ENCODE data around the gene REC114.
A peak's percentile ranks its signal among the peaks of the same experiment; 100 is the strongest.
"Not testable (repeated sequence)": the region's sequence is repeated elsewhere in the genome, so short reads cannot be mapped to it uniquely, and the experiment has no call there.

REC114 gene

GRCh38 chr15:73575636-73576247 lies 132.8 kb downstream of the REC114 start:
- DNase-seq (ENCODE audit: low read depth, low spot score) = no peak

- DNase-seq (ENCODE audit: low read depth, low spot score) = not testable (repeated sequence)
These were observed 134.6 kb downstream of the REC114 start for GRCh38 chr15:73577593-73577992.

- no peak for DNase-seq (ENCODE audit: low read depth, low spot score)
These were observed 135.1 kb downstream of the REC114 start for GRCh38 chr15:73578026-73578425.

GRCh38 chr15:73582851-73583379 lies 140.0 kb downstream of the REC114 start:
- DNase-seq (ENCODE audit: low read depth, low spot score) = no peak

- DNase-seq (ENCODE audit: low read depth, low spot score) = no peak
These were observed 140.6 kb downstream of the REC114 start for GRCh38 chr15:73583544-73583943.

GRCh38 chr15:73584699-73585420 lies 141.9 kb downstream of the REC114 start:
- no peak for DNase-seq (ENCODE audit: low read depth, low spot score)

DNA sequence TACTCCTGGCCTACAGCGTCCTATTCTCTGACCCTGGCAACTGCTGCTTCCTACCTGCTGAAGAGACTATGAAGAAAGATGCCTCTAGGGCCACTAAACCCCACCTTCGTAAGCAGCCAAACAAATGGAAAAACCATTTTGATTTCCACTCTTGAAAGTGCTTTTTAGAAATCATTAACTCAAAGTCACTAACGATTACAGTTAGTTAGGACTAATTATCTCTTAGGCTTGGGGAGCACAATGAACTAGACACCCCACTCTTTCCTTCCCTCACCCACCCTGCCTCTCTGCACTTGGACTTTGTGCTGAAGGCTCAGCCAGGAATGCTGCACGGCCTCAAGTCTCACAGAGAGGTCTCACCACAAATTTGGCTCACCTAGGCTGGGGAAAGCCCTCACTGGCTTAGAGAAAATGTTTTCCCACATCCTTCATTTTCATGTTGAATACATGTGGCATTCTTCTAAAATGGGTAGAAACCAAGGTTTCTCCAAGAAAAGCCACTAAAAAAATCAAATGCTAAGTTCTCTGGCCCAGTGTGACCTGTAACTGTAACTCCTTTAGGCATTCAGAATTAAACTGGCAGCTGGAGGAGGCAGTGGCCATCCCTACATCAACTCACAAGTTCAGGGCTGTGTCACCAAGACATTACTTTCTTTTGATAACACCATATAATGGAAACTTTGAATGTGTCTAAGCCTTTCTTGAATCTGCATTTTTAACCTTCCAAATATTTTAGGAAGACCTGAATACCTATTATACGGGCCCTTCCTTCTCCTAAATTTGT lies 143.1 kb downstream of the REC114 start:
- no peak for DNase-seq (ENCODE audit: low read depth, low spot score)

DNA sequence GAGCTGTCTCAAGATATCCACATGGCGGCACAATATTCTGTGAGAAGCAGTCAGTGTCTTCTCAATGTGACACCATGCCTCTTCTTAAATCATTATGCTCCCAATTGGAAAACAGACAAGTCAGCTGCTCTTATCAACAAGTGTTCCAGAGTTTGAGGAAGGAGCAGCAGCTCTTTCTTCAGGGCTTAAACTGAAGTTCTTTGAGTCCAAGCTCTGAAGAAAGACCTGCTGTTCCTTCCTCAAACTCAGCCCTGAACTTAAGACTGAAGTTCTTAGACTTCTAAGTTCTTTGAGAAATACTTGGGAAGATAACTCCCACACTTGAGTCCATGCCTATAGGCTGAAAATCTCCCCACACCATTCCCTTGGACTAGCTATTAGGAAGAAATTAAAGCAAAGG lies 146.8 kb downstream of the REC114 start:
- DNase-seq (ENCODE audit: low read depth, low spot score) = no peak

DNA sequence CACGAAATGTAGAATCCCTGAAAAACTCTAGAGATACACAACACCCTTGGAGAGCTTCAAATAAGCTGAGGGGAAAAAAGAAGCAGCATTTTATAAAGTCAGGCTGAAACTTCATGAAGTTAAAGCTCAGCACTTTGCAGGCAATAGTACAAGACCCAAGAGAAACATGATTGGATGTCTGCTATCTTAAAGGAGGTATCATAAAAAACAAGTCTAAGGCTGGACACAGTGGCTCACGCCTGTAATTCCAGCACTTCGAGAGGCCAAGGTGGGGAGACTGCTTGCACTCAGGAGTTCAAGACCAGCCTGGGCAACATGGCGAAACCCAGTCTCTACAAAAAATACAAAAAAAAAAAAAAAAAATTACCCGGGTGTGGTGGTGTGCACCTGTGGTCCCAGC lies 147.3 kb downstream of the REC114 start:
- DNase-seq (ENCODE audit: low read depth, low spot score) = no peak

DNA sequence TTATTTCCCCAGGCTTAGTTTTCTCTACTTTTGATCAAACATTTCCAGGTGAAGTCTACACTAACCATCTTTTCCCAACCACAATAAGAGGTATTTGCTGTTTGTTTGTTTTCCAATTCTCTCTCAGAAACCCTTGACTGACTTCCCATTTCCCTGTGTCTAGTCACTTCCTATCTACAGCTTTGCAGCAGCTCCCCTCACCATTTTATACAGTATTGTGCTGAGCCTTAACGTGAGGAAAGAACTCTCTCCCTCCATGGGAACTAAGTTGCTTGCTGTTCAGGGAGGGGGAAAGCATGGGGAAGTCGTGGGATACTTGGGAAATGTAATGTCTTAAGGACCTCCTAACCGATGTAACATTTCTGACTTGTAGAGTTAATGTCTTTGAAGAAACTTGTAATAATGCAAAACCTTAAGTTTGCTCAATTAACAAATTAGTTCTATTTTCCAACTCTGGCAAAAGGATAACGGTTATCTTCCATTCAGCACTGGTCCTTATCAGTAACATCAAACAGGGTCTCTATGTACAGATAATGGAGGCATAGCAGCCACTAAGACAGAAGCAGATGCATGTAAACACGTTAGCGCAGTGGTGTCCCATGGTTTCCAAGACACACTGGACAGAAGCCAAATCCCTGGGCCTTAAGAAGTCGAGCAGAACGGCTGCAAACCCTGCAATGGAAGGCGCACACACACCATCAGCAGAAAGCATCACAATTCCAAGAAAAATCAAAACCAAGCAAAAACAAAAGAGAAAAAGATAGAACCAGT lies 150.5 kb downstream of the REC114 start:
- no peak for DNase-seq (ENCODE audit: low read depth, low spot score)

DNA sequence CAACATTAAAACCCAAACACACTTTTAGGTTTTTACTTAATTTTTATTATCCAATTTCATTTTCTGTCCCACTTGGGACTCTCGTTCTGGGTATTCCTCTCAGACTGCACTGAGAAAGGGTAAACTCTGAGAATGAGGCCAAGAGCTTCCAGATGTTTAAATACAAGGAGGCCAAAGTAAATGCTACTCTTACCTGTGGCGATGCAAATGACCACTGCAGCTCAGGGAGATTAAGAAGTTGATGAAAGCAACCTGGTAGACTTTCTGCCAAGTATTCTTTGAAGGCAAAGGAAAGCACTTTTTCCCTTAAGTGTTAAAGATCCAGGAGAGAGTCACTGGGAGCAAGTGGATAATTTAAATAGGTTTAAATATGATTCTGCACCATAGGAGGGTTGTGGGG lies 151.1 kb downstream of the REC114 start:
- no peak for DNase-seq (ENCODE audit: low read depth, low spot score)

GRCh38 chr15:73596174-73596573 lies 153.2 kb downstream of the REC114 start:
- DNase-seq (ENCODE audit: low read depth, low spot score) = no peak

DNA sequence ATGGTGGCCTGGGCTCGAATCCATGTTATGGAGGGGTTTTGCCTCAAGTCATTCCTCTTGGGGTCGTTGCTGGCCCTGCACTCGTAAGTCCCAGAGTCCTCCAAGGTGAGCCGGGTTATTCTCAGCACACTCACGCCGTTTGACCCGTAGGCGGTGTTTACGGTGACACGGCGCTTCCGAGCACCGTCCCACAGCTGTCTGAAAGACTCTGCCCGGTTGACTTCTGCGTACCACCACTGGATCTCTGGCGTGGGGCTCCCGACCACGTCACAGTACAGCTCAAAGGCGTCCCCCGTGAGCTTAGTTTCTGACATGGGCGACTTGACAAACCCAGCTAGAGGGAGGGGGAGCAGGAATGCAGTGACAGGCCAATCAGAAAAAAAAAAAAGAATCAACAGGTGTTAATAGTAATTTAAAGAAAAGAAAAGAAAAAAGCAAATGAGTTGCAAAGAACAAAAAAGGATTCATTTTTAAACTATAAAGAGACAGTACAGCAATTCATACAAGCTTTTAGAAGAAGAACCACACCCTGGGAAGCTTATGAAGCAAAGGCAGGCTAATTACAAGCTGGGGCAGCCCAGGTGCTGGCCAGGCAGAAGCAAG lies 154.2 kb downstream of the REC114 start:
- no peak for DNase-seq (ENCODE audit: low read depth, low spot score)

DNA sequence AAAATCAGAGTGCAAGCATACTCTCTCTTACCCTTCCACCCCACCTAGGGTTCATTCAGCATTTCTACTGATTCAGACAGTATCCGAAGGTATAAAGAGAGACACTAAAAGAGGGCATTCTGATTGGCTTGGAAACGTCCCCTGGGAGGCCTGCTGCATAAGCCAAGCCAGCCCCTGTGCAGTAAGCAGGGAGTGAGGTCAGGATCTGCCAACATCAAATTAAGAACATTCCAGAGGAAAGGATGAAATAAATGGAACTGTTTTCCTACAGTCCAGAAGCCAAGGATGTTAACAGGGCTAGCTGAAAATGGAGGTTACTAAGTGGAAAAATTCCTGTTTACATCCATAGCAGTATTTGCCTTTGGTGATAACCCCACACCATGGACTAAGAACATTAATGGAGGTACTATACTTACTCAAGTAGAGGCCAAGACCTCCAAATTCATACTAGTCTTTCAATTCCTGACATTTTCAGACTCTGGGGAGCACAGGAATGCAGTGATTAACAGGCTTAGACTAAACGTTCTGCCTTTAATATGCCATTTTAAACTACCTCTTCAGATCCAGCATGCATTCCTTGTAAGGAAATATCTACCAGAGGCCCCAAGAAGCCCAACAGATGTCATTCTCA lies 155.7 kb downstream of the REC114 start:
- no peak for DNase-seq (ENCODE audit: low read depth, low spot score)

GRCh38 chr15:73599934-73600333 lies 157.0 kb downstream of the REC114 start:
- DNase-seq (ENCODE audit: low read depth, low spot score) = no peak

GRCh38 chr15:73600413-73601335 lies 157.7 kb downstream of the REC114 start:
- DNase-seq (ENCODE audit: low read depth, low spot score) = no peak

DNA sequence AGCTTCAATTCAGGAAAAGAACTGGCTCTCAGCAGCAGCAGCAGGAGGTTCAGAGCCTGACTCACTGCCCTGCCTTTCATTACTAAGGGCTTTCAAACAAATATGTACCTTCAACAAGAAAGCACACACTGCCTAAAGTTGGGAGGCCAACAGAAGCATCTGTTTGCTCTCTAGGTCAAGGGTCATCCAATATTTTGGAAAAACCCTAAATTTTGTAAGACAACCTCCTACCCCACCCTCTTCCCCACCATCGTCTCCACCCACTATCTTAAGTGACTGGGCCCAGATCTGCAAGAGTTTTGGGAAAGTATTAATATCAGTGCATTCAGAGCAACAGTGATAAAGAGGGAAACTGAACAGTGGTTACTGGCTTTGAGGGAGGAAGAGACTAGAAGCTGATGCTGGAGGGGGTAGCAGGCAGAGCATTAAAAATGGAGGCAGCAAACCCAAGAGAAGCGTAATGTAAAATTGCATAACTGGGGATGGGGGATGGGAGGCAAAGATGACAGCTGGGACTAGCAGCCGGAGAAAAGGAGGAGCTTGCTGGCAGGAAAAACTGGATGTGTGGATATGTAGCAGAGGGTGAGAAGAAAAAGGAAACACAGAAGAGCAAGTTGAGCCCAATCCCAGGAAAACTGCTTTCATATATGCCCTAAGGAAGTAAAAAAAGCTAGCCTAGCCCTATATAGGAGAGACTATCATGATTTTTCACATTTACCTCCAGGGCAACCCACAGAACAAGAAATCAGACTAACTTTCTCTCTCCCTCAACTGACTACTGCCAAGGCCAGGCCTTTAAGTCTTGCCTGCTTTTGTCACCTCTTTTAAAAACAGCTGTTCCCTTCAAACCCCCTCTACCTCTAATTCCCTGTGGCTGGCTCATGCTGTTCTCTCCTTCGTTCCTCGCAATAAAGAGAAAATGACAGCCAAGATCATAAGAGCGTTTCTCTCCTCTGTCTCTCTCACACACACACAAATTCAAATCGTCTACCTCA lies 158.8 kb downstream of the REC114 start:
- peak; percentile 15 for DNase-seq (ENCODE audit: low read depth, low spot score)

DNA sequence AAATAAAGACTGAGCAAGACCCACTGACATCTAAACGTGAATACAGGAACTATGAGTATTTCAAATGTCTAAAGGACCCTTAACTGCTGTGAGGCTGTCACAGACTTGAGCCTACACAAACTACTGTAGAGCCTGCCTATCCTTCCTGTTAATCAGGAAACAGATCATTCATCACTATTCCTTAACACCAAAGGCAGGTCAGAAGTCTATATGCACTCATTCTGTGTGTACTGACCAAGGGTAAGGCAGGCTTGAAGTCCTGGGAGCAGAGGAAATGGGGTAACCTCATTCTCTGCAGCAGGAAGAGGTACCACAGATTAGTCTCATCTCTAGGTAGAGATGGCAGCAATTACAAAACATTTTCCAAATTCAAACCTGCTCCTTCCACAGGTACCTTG lies 159.5 kb downstream of the REC114 start:
- DNase-seq (ENCODE audit: low read depth, low spot score) = no peak

All from smooth muscle cell of the brain vasculature (primary cell).